ENCODE measurements around the gene STARD6. TPM values are rescaled to one million over a fixed set of nuclear protein-coding genes. Genes with fewer than 3 reads are reported as not detected.

Gene STARD6, protein sequence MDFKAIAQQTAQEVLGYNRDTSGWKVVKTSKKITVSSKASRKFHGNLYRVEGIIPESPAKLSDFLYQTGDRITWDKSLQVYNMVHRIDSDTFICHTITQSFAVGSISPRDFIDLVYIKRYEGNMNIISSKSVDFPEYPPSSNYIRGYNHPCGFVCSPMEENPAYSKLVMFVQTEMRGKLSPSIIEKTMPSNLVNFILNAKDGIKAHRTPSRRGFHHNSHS
- total RNA-seq = not detected
- long read RNA-seq = 0 reads

GRCh38 chr18:54357660-54358494 lies at the start of gene STARD6, which contains the start of gene C18orf54:
Gene STARD6, minus strand, starts transcription at chr18:54357858. Its CDS starts 3,285 bp downstream, at chr18:54354573.
Gene C18orf54, plus strand, starts transcription at chr18:54357906. Its CDS starts 2,667 bp downstream, at chr18:54360573.
- Histone ChIP-seq H3K27ac (replicated peaks) (peak within 1 kb of the TSS; percentile 66), H3K9me3 (replicated peaks) (no peaks in the 10 kb centered on the region), H3K4me1 (peaks cover 25% of the 10 kb centered on the region), H3K4me3 (peak within 1 kb of the TSS; percentile 86), H3K27me3 (ENCODE audit: low read depth) (no peaks in the 10 kb centered on the region), H3K36me3 (no peaks in the 10 kb centered on the region)
- TF ChIP-seq, protein P1, sequence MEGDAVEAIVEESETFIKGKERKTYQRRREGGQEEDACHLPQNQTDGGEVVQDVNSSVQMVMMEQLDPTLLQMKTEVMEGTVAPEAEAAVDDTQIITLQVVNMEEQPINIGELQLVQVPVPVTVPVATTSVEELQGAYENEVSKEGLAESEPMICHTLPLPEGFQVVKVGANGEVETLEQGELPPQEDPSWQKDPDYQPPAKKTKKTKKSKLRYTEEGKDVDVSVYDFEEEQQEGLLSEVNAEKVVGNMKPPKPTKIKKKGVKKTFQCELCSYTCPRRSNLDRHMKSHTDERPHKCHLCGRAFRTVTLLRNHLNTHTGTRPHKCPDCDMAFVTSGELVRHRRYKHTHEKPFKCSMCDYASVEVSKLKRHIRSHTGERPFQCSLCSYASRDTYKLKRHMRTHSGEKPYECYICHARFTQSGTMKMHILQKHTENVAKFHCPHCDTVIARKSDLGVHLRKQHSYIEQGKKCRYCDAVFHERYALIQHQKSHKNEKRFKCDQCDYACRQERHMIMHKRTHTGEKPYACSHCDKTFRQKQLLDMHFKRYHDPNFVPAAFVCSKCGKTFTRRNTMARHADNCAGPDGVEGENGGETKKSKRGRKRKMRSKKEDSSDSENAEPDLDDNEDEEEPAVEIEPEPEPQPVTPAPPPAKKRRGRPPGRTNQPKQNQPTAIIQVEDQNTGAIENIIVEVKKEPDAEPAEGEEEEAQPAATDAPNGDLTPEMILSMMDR (IDR thresholded peaks at IDR 0.05; ENCODE audit: borderline replicate concordance) = peak; percentile 49
- intact Hi-C loops (cut with micrococcal nuclease) = no loop called here
- DNase-seq = peak; percentile 85

- no peaks in the 10 kb centered on the region for H3K4me1 ChIP-seq
- TF ChIP-seq, protein P1 (IDR thresholded peaks at IDR 0.05; ENCODE audit: borderline replicate concordance) = no peak
These were observed 47.6 kb upstream of the STARD6 start for GRCh38 chr18:54405290-54405689.

DNA sequence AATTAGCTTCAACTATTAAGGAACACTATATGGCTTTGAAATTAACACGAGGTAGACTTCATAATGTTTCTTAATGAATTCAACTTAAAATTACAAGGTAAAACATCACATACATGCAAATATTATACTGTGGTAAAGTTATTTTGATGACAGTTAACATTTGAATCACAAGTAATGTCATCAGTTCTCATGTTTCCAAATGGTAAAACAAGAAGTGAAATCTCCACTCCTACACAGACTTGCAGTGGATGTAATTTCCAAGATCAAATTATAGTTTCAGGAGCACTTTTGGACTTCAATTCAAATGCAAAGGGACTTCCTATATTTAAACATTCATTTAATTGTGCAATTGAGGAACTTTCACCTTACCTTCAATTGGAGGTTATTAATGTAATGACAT lies 39.1 kb upstream of the STARD6 start:
- intact Hi-C loops (cut with micrococcal nuclease) = no loop called here
- Histone ChIP-seq H3K36me3 (no peaks in the 10 kb centered on the region), H3K9me3 (replicated peaks) (no peaks in the 10 kb centered on the region), H3K27me3 (ENCODE audit: low read depth) (no peaks in the 10 kb centered on the region), H3K27ac (replicated peaks) (no peak overlapping the region), H3K4me3 (no peak overlapping the region), H3K4me1 (no peaks in the 10 kb centered on the region)
- TF ChIP-seq, protein P1 (IDR thresholded peaks at IDR 0.05; ENCODE audit: borderline replicate concordance) = no peak
- no peak for DNase-seq

More at GRCh38 chr18:54405290-54405689, 47.6 kb upstream of the STARD6 start:
- intact Hi-C loops (cut with micrococcal nuclease) = no loop called here
- H3K36me3 ChIP-seq = no peaks in the 10 kb centered on the region
- H3K27me3 ChIP-seq (ENCODE audit: low read depth) = peaks cover 21% of the 10 kb centered on the region
- no peaks in the 10 kb centered on the region for H3K9me3 ChIP-seq (replicated peaks)
- DNase-seq = no peak
- no peak overlapping the region for H3K4me3 ChIP-seq
- no peak overlapping the region for H3K27ac ChIP-seq (replicated peaks)

DNA sequence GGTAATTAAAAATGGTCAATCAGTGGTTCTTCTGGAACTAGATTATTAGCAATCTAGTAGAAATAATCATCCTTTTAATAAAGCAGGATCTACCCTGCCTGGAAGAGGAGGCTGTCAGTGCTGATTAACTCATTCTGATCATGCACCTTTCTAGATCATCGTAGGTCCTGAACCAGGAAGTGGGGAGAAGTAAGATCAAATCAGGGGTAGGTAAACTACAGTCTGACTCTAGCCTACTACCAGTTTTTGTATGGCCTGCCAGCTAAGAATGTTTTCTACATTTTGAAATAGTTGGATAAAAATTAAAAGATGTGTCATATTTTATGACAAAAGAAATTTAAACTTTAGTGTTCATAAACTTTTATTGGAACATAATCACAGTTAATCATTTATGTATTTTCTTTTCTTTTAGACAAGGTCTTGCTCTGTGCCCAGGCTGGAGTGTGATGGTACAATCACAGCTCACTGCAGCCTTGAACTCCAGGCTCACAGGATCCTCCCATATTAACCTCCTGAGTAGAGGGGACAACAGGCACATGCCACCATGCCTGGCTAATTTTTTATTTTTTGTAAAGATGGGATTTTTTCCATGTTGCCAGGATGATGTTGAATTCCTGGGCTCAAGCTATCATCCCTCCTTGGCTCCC lies 36.1 kb upstream of the STARD6 start:
- no peaks in the 10 kb centered on the region for H3K4me1 ChIP-seq
- no peaks in the 10 kb centered on the region for H3K27me3 ChIP-seq (ENCODE audit: low read depth)
- TF ChIP-seq, protein P1 (IDR thresholded peaks at IDR 0.05; ENCODE audit: borderline replicate concordance) = no peak
- H3K27ac ChIP-seq (replicated peaks) = no peak overlapping the region
- no peaks in the 10 kb centered on the region for H3K9me3 ChIP-seq (replicated peaks)
- no peaks in the 10 kb centered on the region for H3K36me3 ChIP-seq
- no peak overlapping the region for H3K4me3 ChIP-seq
- no peak for DNase-seq
- intact Hi-C loops (cut with micrococcal nuclease) = loop anchor here (5.0 kb wide), 1 partner anchor 279 kb away; no protein-coding TSS in a partner anchor

- Histone ChIP-seq H3K36me3 (no peaks in the 10 kb centered on the region), H3K27ac (replicated peaks) (no peak overlapping the region), H3K9me3 (replicated peaks) (no peaks in the 10 kb centered on the region), H3K4me3 (no peak overlapping the region), H3K27me3 (ENCODE audit: low read depth) (peaks cover 2% of the 10 kb centered on the region), H3K4me1 (no peaks in the 10 kb centered on the region)
- DNase-seq = no peak
- intact Hi-C loops (cut with micrococcal nuclease) = loop anchor here (5.0 kb wide), 1 partner anchor 280 kb away; no protein-coding TSS in a partner anchor
- TF ChIP-seq, protein P1 (IDR thresholded peaks at IDR 0.05; ENCODE audit: borderline replicate concordance) = peak; percentile 83
These were observed 34.9 kb upstream of the STARD6 start for GRCh38 chr18:54392543-54393023.

Data from left ventricle myocardium inferior (tissue), 1 donor.